ENCODE measurements around the gene ZSCAN10.

Gene ZSCAN10

GRCh38 chr16:3133844-3134243 is 34.8 kb upstream of the ZSCAN10 start:
- no peak for DNase-seq

GRCh38 chr16:3131755-3132377 is 32.8 kb upstream of the ZSCAN10 start:
- peak; percentile 26 for DNase-seq

- DNase-seq = peak; percentile 69
Measured at GRCh38 chr16:3129137-3130131, 30.3 kb upstream of the ZSCAN10 start.

- DNase-seq = peak; percentile 58
Measured at GRCh38 chr16:3127745-3128144, 28.7 kb upstream of the ZSCAN10 start.

- DNase-seq = peak; percentile 95
Measured at GRCh38 chr16:3123986-3124886, 25.1 kb upstream of the ZSCAN10 start.

GRCh38 chr16:3122926-3123570 is 24.0 kb upstream of the ZSCAN10 start:
- DNase-seq = no peak

GRCh38 chr16:3121851-3122467 is 22.9 kb upstream of the ZSCAN10 start:
- peak; percentile 41 for DNase-seq

GRCh38 chr16:3120435-3120834 is 21.3 kb upstream of the ZSCAN10 start:
- no peak for DNase-seq

- no peak for DNase-seq
Measured at GRCh38 chr16:3119701-3120408, 20.8 kb upstream of the ZSCAN10 start.

- no peak for DNase-seq
Measured at GRCh38 chr16:3119286-3119685, 20.2 kb upstream of the ZSCAN10 start.

GRCh38 chr16:3118846-3119245 is 19.8 kb upstream of the ZSCAN10 start:
- no peak for DNase-seq

GRCh38 chr16:3118204-3118790 is 19.2 kb upstream of the ZSCAN10 start:
- DNase-seq = no peak

GRCh38 chr16:3115561-3115960 is 16.5 kb upstream of the ZSCAN10 start:
- DNase-seq = no peak

- DNase-seq = no peak
Measured at GRCh38 chr16:3115003-3115402, 15.9 kb upstream of the ZSCAN10 start.

- DNase-seq = peak; percentile 31
Measured at GRCh38 chr16:3113765-3114479, 14.8 kb upstream of the ZSCAN10 start.

- DNase-seq = no peak
Measured at GRCh38 chr16:3112881-3113574, 13.9 kb upstream of the ZSCAN10 start.

- peak; percentile 85 for DNase-seq
Measured at GRCh38 chr16:3112058-3112880, 13.2 kb upstream of the ZSCAN10 start, which contains the start of gene ZNF205. ZNF205 (plus strand) TSS chr16:3112586; CDS start chr16:3113431, 845 bp downstream.

GRCh38 chr16:3106205-3106928 is 7.3 kb upstream of the ZSCAN10 start:
- DNase-seq = peak; percentile 94

All from COR-L47 (cell line).